GM19467 (cell line): Measurements from ENCODE around the gene USP20.
"Not testable (repeated sequence)": the region's sequence is repeated elsewhere in the genome, so short reads cannot be mapped to it uniquely, and the experiment has no call there.

Experiments used
- ATAC-seq: cut with Tn5 transposase; IDR thresholded peaks from one replicate; pipeline ENCODE4 v1.9.1; 2021; ENCODE audit warnings: mild to moderate bottlenecking, moderate library complexity; ENCODE audit not compliant: unreplicated experiment

USP20 gene

DNA sequence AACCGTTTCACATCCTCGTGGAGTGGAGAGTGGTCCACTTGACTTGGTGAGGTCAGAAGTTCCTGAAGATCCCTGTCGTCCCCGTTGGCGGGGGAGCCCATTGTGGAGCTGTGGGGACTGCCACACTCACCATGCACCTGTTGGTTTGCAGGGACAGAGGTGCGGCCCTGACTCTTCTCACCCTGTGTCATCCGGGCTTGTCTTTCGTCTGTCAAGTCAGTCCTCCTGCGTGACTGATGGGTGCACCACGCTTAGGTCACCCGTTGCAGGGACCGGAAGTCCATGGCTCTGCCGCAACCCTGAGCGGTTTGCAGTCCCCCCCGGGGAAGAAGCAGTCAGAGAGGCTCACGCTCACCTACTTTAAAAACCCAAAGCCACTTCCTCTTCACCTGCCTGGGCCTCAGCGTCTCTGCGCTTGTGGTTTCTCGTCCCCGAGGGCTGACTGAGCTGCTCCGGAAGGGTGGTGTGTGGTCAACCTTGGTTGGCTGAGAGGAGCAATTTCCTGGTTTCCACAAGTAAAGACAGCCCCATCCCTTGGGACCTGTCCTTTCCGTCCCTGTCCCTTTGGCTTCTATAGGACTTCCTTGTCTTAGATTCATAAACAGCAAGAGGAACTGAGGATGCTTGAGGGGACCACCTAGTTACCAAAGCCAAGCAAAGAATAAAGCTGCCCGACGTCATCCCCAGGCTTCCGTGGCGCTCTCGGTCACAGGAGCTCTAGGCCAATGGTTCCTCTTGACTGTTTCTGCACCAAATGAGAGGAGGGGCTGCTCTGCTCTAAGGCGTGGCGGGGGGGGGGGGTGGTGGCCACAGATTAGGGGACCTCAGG, 53.2 kb downstream of the USP20 start:
- peak; percentile 47 for ATAC-seq

DNA sequence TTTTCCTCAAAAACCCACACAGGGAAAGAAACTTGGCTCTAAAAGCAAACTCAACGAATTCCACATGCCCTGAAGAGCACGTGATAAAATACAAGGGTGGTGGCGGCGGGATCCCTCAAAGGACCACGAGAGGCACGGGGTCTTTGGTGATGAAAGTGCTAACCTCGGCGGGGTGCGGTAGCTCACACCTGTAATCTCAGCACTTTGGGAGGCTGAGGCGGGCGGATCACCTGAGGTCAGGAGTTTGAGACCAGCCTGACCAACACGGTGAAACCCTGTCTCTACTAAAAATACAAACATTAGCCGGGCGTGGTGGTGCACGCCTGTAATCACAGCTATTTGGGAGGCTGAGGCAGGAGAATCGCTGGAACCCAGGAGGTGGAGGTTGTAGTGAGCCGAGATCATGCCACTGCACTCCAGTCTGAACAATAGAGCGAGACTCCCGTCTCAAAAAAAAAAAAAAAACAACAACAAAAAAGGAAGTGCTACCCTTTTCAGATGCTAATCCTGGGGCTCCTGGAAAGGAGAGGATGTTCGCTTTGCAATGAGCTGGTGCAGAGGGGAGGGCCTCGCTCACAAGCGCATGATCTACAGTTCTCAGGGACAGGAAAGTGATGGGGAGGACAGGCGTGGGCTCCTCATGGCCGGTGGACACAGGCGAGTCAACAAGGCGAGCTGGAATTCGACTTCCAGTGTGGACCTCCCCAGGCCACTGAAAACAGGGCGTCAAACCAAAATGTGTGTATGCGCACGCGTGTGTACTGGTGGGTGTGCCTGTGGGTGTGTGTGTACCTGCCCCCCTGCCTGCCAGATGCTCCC, 54.1 kb downstream of the USP20 start:
- no peak for ATAC-seq

DNA sequence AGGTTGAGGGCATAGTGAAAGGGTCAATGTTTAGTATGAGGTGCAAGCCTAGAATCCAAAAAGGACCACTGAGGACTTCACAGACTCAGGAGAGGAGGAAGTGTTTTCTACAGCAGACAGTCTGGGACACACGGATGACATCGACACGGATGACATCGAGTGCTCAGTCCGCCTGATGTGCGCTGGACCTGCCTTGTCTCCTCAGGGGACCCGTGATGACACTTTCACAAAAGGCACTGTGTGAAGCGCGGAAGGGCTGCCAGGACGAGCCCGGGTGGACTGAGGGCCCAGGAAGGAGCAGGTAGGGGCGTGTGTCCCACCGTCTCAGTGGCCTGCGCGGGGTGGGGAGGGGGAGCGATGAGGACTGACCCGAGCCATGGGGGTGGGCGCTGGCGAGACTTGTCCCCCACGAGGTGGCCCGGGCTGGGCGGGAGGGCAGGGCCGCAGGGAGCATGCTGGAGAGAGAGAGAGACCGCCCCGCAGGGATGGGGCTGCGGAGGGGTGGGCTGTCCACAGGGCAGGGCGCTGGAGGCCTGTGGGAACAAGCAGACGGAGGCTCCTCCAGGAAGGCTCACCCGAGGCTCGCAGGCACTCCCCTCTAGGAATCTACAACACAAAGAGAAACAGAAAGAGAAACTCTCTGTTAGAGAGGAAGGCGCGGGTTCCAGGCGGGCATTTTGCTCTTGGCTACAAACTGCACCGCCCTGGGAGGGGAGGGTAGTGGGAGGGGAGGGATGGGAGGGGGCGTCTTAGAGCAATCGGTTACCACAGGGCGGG, 54.9 kb downstream of the USP20 start:
- no peak for ATAC-seq

DNA sequence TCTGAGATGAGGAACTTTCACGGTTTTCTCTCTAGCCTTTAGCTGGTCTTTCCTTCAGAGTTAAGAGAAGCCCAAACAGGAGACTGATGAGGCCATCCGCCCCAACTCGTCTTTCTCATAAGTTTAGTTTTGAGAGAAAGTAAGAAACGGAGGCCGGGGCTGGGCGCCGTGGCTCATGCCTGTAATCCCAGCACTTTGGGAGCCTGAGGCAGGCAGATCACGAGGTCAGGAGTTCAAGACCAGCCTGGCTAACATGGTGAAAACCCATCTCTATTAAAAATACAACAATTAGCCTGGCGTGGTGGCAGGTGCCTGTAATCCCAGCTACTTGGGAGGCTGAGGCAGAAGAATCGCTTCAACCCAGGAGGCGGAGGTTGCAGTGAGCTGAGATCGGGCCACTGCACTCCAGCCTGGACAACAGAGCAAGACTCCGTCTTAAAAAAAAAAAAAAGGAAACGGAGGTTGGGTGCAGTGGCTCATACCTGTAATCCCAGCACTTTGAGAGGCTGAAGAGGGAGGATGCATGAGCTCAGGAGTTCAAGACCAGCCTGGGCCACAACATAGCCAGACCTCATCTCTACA, 55.6 kb downstream of the USP20 start:
- ATAC-seq, result not testable (repeated sequence)

DNA sequence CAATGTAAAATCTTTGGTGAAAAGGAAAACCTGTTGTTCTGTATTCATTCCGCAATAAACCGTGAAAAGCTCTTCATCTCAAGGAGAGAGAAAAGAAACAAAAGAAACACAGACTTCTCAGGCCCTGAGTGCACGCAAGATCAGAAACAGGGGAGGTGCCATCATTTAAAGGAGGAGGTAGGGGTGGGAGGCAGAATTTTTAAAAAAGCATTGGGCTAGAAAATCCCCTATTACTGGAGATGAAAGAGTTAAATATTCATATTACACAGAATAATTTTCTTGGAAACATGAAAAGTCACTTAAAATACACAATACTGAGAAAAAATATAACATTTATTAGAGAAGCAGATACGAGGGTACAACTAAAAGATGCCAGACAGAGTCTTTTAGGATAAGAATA, 56.3 kb downstream of the USP20 start:
- ATAC-seq, result no peak

DNA sequence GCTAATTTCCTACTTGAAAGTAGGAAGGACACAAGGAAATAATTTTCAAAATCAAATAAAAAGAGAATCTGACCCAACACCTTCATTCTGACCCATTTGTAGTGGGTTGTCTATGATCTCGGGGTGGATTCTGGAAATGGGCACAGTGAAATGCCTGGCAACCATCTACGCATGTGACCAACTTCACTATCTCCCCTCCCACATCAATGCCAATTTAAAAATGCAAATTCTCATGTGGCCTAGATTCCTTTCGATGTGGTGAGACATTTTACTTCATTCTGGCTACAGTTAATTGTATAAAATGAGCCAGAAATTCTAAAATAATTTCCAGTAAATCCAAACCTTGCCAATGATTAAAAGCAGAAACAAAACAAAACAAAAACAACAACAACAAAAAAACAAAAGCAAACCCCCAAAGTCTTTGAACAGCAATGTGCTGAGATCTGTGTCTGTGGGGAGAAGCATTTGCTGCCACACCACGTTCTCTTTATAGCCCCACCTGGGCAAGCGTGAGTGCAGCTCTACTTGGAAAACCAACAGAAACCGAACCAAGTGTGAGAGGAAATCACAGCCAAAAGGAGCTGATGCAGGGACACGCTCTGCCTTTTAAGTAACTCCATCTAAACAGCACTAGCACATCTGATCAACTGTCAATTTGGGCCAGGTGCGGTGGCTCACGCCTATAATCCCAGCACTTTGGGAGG, 59.0 kb downstream of the USP20 start:
- no peak for ATAC-seq

DNA sequence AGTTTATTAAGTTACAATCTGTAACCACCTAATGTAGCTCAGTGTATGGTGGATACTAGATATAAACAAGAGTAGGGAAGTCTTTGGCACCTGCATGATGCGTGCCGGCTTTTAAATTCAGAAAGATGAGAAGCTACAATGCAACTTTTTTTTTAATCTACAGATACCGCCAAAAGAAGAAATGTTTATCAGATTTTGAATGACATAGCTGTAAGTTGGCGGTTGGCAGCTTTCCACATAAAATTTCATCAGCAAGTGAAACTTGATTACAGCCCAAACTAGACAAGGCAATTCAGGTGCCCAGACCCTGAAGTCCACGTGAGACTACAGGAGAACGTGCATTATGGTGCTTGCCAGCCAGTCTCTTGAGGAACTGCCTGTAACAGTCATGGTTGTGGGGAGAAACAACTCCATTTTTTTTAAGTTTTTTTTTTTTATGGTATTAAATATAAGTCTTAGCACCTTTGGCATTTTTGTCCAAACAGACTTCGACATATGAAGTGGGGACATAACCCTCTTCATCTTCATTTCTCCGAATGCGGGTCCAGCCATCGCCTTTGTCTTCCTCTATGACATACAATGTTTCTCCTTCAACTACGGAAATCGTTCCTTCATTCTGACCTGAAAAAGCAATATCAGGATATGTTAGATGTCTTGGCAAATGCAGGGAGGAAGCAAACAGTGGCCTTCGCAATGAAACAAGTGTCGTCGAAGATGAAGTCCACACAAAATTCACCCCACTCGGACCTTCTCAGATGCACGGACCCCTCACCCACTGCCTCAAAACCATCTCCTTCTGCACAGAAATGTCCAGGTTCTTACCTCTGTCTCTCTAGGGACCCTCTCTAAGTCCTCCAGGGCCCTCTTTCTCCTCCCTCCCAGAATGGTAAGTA, 60.4 kb downstream of the USP20 start:
- no peak for ATAC-seq

DNA sequence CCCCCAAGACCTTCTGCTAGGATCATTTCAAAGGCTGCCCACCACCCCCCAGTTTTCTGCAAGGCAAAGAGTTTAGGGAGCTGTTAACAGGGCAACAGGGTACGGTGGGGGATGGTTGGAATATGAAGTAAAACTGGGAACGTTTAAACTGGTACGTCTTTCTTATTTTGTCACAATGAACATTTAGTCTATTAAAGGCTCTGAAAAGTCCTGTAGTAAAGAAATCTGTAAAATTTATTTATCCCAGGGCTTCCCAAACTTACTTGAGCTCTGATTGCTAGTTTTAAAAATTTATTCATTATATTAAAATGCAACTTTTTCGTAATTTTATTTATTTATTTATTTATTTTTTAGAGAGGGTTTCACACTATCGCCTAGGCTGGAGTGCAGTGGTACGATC, 62.0 kb downstream of the USP20 start:
- ATAC-seq, result no peak

DNA sequence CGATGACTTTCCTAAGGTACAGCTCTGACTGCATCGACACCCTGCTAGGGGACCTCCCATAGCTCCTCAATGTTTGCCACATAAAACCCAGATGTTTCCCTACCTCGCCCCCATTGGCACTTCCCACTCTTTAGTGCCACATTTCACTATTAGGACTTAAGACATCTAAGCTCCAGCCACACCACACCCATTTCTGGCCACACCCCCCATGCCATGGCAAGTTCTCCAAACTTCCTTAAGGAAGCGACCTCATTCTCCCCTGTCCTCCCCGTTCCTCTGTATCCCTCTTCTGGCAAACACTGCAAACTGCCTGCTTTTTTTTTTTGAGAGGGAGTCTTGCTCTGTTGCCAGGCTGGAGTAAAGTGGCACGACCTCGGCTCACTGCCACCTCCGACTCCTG, 62.9 kb downstream of the USP20 start:
- no peak for ATAC-seq

DNA sequence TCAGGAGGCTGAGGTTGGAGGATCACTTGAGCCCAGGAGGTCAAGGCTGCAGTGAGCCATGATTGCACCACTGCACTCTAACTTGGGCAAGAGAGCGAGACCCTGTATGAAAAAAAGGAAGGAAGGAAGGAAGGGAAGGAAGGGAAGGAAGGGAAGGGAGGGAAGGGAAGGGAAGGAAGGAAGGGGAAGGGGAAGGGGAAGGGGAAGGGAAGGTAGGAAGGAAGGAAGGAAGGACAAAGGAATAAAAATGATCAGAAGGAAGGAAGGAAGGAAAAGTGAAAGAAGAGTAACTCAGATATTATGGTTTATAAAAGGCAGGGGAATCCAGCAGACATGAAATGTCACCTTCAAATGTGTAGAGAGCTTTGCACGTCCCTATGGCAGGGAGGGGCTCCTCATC, 64.4 kb downstream of the USP20 start:
- ATAC-seq, result no peak

DNA sequence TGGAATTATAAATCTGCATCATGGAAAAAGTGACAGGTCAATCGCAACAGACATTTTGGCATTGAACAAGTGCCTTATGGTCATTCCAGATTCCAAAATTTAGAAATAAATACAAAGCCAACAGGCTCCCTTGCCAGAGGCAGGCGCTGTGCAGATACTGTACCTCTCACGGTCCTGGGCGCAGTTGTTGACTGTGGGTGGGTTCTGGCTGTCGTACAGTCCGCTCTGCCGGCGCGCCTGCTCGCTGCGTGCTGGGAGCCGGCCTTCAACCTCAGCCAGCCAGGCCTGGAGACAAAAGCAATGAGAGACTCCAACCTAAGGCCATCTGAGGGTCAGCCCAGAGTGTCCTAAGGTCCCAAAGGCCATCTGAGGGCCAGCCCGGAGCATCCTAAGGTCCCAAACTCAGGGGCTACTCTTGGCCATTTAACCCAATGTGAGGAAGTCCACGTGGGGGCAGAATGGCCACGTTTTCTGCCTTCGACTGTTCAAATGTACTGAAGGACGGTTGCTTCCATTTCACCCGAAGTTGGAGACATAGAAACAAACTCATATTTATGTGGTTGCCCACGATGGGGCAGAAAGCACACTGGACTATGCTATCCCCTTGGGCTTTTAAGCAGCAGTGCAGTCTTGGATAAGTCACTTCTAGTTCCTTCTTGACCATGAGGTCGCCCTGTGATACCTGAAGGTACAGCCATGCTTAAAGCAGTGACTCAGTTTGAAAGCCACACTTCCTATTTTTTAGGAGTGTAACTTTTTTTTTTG, 65.2 kb downstream of the USP20 start:
- peak; percentile 78 for ATAC-seq

DNA sequence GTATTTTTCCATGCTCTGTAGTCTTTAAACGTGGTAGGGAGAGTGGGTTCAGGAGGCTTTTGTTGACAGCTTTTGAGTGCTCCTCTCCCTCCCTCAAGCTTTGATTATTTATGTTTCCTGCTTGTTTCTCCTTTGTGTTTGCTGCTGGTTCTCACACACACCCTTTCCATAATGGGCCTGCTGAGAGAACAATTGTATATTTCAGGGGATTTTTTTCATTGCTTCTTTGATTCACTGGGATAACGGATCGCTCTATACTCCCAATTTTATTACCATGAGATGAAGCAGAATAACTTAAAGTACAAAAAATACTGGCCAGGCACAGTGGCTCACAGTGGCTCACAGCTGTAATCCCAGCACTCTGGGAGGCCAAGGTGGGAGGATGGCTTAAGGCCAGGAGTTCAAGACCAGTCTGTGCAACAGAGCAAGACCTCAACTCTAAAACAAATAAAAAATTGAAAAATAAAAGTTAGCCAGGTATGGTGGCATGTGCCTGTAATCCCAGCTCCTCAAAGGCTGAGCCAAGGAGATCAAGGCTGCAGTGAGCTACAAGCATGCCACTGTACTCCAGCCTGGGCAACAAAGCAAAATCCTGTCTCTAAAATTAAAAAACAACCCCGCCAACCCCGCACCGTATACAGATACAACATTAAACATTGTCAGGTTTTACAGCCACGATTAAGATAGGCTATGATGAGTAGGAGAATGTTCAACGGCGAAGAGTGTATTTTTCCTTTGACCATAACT, 66.9 kb downstream of the USP20 start:
- ATAC-seq, result no peak

DNA sequence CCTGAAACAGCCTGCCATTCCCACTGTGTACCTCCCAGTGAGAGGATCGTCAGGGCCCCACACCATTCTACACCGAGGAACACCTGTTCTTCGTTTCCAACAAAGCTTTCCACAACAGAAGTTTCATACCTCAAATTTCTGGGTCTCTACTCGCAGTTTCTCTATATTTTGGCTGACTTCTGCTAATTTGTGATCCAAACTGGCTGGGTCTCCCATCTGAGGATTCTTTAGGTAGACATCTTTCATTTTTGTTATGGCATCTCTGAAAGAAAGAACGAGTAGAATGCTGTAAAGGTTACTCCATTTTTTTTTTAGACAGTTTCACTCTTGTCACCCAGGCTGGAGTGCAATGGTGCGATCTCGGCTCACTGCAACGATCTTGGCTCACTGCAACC, 67.5 kb downstream of the USP20 start:
- ATAC-seq, result no peak

DNA sequence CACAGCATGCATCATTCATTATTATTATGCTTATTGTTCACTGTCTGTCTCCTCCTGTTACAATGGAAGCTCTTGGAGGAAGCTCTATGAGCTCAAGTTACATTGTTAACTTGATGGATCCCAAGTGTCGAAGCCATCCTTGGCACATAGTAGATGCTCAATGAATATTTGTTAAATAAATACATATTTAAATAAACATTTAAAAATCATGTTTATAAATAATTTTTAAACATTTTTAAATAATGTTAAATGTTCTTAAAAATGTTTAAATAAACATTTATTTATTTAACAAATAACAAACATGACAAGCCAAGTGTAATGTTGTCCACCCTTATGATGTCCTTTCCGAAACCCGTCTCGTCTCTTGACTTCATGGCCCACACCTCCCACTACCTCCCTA, 69.5 kb downstream of the USP20 start:
- ATAC-seq, result no peak

DNA sequence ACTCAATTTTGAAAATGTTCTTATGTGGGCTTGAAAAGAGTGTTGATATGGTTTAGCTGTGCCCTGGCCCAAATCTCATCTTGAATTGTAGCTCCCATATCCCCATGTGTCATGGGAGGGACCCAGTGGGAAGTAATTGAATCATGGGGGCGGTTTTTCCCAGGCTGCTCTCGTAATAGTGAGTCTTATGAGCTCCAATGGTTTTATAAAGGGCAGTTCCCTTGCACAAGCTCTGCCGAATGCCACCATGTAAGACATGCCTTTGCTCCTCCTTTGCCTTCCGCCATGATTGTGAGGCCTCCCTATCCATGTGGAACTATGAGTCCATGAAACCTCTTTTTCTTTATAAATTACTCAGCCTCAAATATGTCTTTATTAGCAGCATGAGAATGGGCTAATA, 71.0 kb downstream of the USP20 start:
- ATAC-seq, result no peak

DNA sequence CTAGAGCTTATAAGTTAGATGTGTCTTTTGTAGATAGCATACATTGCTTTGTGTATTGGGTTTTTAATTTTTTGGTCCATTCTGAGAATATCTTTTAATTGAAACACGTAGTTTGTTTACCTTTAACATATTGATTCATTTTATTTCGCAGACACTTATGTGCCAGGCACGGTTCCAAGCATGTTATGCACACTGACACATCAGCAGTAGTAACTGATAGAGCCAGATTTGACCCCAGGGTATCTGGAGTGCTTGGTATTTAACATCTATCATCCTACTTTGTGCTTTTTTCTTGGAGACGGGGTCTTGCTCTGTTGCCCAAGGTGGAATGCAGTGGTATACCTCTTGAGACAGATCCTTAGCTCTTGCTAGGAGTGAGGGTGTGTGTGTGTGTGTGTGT, 71.9 kb downstream of the USP20 start:
- no peak for ATAC-seq

DNA sequence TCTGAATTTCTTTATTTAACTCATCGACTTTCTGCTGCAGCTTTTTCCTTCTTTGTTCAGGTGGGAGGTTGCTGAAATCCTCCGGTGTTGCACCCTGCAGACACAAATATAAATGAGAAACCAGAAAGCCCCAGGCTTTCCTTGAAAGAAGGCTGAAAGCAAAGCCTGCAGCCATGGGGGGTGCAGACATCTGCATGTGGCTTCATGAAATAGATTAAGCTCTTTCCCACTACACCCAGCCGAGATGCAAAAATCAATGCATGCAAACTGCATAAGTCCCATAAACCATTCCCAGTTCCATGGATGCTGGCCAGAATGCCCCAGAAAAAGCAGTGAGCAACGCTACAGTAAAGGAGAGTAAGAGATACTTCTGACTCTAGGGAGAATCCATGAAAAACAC, 73.6 kb downstream of the USP20 start:
- no peak for ATAC-seq

DNA sequence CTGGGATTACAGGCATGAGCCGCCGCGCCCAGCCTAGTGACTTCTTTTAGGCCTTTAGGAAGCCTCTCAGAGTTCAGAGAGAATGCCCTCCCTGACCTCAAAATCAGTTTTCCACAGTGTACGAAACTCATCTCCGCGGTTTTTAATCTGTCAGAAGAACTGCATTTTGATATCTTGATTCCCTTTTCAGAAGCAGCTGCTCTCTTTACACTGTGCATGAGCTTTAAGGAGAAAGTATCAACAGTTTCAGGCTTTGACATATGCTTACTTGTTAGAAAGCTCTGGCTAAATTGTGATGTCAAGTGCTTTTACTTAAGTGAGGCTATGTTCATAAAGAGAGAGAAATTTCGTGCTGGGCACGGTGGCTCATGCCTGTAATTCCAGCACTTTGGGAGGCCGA, 74.6 kb downstream of the USP20 start:
- no peak for ATAC-seq
